Mononuclear cell (primary cell): Measurements from ENCODE around the gene THSD4. TPM values are rescaled to one million over a fixed set of nuclear protein-coding genes. Genes with fewer than 3 reads are reported as not detected.

Experiments
- H3K27me3 ChIP-seq: 2 replicates; pipeline ENCODE4 v1.6.0; 2011; ENCODE audit warnings: low read length, control low read depth; ENCODE audit not compliant: insufficient read depth
- H3K4me1 ChIP-seq: 2 replicates; pipeline ENCODE4 v1.5.1; 2011; ENCODE audit warnings: mild to moderate bottlenecking, low read length, control low read depth; ENCODE audit not compliant: insufficient read depth
- H3K4me3 ChIP-seq: 2 replicates; pipeline ENCODE4 v1.5.1; 2011; ENCODE audit warnings: mild to moderate bottlenecking, low read length, moderate library complexity
- H3K9me3 ChIP-seq: 2 replicates; pipeline ENCODE4 v1.5.1; 2011; ENCODE audit warnings: low read depth, mild to moderate bottlenecking, control low read depth, low read length
- total RNA-seq: library from RNA; depleted of rRNA; stranded (reverse); fragments of >200 nt; gene quantifications from one replicate; pipeline ENCODE4 v1.2.3, GENCODE V29; 2012

Gene THSD4
- total RNA-seq, 1 donor = 0.10 TPM

DNA sequence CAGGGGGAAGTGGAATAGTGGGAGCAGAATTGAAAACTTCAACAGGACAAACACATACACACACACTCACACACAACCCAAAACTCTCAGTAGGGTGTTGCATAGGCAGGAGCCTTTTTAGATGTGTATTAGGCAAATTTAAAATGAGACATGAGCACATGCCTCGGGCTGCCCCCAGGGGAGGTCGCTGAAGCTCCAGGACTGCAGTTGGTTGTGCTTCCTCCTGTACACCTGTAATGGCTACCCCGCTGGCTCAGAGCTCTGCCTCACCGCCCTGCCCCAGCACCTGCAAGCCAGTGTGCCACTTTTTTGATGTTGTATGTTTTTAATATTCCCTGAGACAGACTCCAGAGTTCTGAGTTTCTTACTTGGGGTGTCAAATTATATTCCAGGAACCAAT is 391.7 kb downstream of the THSD4 start:
- Histone ChIP-seq H3K4me1 (no peaks in the 10 kb centered on the region), H3K27me3 (no peaks in the 10 kb centered on the region), H3K9me3 (no peaks in the 10 kb centered on the region)

DNA sequence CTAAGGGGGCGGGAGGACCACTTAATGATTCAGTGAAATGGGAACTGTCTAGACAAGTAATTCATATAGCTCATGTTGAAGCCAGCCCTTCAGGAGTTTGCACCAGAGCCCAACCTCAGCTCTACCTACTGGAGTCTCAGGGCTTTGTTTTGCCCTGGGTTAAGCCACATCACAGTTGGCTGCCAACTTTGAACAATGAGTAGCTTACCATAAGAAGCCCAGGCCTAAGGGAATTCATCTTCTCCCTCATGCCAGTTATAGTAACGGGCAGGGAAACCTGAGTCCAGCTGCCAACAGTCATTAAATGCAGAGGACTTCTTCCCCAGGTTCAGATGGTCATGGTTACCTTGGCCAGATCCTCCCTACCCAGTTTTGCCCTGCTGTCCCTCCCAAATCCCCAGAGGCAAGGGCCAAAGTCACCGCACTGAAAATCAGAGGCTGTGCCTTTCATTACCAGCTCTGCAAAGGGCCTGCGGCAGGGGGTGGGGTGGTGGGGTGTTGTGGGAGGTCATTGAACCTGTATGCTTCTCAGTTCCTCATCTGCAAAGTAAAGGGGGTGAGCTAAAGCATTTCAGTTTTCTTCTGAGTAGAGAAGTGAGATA is 392.9 kb downstream of the THSD4 start:
- no peaks in the 10 kb centered on the region for H3K9me3 ChIP-seq
- H3K4me3 ChIP-seq = no peak overlapping the region
- peaks cover 4% of the 10 kb centered on the region for H3K27me3 ChIP-seq
- no peaks in the 10 kb centered on the region for H3K4me1 ChIP-seq

More for the DNA sequence above, 391.7 kb downstream of the THSD4 start:
- H3K4me3 ChIP-seq = no peak overlapping the region

DNA sequence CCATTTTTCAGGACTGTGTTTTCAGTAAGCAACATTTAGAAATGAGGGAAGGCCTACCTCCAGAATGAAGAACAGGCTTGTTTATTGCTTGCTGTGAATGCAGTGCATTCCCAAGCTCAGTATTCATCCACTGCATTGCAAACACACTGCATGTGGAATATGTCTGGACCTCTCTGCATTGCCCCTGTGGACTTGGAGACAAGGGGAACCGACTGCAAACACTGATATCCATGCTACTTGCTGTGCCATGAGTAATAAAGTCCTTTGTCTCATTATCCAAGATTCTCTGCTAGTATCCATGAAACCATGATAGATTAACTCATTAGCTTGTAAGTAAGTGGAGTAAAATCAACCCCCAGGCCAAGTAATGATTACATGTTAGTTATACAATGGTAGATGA is 393.9 kb downstream of the THSD4 start:
- peaks cover 4% of the 10 kb centered on the region for H3K27me3 ChIP-seq
- H3K4me3 ChIP-seq = no peak overlapping the region
- H3K9me3 ChIP-seq = no peaks in the 10 kb centered on the region
- H3K4me1 ChIP-seq = no peaks in the 10 kb centered on the region

DNA sequence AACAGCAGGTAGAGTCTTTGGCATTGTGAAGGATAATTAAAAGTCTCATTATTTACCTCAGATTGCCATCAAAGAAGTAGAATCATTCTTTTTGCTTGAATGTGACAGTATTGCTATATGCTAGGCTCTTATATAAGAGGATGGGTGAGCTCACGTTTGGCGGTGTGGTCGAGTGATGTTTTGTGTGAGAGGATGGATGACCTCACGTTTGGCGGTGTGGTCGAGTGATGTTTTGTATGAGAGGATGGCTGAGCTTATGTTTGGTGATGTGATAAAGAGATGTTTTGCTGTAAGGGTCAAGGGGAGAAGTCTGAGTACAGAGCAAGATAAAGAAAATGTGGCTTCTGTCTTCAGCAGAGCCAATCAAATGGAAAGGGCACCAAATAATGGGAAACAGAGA is 395.5 kb downstream of the THSD4 start:
- no peak overlapping the region for H3K4me3 ChIP-seq
- H3K27me3 ChIP-seq = peaks cover 7% of the 10 kb centered on the region
- no peaks in the 10 kb centered on the region for H3K4me1 ChIP-seq
- no peaks in the 10 kb centered on the region for H3K9me3 ChIP-seq

DNA sequence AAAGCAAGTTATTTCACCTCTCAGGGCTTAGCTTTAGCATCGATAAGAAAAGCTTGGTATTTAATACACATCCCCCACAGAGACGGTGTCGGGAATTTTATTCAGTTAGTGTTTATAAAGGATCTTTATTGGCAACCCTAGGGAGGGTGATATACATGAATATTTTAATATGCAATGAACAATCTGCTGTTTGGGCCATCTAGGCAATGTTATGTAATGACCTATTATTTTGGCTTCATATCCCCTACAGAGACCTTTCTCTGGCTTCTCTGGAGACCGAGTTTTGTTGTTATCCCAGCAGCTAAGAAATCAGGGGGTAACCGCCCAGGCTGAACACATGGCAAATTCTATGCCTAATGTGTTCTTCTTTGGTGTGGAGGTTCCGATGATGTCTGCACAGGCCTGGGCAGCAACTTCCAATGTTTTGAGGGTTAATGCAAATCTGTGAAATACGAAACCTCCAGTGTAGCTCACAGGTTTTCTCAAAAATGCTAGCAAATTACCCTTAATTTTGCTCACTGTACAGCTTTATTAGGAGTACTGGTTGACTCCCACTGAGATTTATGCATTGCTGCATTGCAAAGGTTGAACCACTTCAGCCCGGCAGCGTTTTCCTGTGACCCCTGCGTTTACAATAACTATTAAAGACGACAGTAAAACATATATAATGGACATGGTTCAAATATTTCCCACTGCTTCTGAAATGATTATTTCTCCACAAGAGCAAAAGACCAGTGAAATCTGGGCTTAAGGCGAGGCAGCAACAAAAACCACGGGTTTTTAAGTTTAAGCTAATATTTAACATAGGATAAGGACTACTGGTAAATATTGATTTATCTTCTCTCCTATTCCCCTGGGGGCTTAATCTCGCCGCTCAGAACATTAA is 396.8 kb downstream of the THSD4 start:
- H3K27me3 ChIP-seq = peaks cover 11% of the 10 kb centered on the region
- H3K4me3 ChIP-seq = no peak overlapping the region
- no peaks in the 10 kb centered on the region for H3K4me1 ChIP-seq
- no peaks in the 10 kb centered on the region for H3K9me3 ChIP-seq

DNA sequence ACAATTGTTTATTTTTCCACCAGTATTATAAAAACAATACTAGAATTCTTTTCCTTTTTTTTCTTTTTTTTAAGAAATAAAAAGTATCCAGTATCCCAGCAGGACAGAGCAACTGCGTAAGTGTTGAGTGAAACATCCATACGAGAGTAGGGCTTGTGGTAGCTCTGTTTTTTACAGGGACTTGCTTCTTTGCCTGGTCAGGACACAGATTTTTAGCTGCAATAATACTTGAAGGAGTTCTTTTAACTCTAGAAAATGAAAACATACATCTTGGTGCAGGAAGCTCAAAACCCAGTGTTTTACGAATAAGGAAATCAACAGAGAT is 397.4 kb downstream of the THSD4 start:
- Histone ChIP-seq H3K9me3 (no peaks in the 10 kb centered on the region), H3K27me3 (peaks cover 12% of the 10 kb centered on the region), H3K4me3 (no peak overlapping the region), H3K4me1 (no peaks in the 10 kb centered on the region)

DNA sequence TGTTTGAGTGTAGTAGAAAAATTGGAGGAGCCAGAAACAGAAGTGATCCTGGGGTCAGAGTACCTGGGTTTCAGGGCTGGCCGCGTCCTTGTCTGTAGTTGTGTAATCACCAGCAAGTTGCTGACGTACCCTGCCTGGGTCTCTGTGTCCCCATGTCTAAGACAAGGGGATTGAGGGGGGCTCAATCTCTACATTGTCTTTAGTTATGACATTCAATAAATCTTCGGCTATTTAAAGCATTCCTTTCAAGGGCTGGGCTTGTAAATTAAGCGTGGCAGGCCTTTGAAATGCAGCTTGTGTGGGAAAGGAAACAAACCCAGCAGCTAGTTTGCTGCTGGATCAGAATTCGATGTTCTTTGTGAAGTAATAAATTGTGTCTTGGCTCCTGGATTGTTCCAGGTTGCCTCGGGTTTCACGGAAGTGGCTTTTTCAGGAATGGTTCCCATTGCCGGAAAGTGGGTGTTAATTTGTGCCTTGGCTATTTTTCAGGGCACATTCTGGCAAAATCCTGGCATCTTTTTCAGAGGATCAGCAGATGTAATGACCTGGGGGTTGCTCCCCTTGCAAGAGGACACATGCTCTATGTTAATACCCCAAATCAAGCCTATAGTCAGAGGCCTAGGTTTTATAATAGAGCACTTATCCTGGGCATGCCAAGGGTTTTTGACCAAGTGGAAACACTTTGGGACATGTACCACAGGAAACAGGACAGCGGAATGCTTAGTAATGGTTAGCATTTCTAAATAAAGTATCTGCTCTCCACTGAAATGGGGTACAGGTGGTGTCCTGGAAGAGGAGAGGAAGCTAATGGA is 400.3 kb downstream of the THSD4 start:
- H3K4me1 ChIP-seq = no peaks in the 10 kb centered on the region
- H3K9me3 ChIP-seq = no peaks in the 10 kb centered on the region
- H3K27me3 ChIP-seq = peaks cover 12% of the 10 kb centered on the region
- H3K4me3 ChIP-seq = no peak overlapping the region

DNA sequence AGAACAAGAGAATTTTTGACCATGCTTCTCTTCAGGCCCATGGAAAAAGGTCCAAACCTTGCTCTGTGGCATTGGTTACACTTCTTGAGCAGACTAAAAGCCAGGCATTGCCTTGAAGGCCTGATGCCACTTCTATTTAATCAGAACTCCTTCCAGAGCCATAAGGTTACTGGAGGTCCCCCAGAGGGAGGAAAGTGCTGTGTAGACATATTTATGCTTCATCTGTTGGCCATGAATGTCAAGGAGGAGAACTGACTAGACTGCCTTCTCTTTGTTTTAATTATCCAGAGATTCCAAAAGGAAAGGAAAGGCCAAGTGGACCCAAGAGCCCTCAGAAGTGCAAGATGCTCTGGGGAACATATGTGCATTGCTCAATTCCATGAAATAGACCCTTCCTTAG is 402.5 kb downstream of the THSD4 start:
- Histone ChIP-seq H3K4me3 (no peak overlapping the region), H3K27me3 (peaks cover 9% of the 10 kb centered on the region), H3K9me3 (no peaks in the 10 kb centered on the region), H3K4me1 (no peaks in the 10 kb centered on the region)

DNA sequence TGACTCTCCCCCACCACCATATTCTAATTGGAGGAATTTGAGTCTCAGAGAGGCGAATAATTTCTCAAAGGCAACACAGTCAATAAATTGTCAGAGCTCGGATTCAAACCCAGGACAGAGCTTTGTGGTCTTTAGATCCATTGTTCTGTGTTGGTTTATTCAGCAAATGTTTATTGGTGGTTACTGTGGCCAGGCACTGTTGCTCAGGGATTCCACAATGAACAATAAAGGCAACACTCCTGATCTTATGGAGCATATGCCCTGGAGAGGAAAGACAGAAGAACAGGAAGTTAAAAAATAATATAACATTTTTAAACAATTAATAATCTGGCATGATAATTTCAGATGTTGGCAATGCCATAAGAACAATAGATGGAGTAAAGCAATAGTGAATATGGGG is 403.4 kb downstream of the THSD4 start:
- H3K27me3 ChIP-seq = peaks cover 8% of the 10 kb centered on the region
- H3K4me1 ChIP-seq = no peaks in the 10 kb centered on the region

DNA sequence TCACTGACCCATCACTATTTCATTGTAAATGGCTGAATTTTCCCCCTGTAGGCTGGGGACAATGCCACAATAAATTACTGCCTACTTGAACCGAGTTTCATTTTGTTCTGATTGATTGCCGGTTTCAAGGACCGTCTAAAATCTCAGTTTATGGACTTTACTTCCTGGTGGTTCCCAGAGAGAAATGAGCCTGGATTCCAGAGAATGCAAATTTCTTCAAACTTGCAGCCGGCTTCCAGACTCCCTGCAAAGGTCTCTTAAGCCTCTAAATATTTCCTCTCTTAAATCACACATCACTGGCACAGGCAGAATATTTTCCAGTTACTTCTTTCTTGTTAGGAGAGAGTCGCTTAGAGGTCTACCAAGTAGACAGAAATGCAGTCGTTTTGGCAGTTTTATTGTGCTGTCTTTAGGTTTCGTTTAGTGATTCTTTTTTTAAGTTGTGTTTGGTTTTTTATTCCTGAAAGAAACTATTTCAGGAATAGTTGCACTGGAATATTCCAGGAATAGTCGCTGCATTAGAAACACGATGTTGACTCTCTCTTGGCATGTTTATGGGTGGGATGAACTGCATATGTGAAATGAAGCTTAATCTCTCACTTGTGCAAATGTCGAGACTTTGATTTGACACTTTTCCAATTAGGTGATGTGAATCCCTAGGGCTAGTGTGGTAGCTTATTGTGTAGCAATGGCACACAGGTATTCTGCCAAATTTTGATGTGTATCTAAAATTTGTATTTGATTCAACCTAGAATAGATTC is 411.0 kb downstream of the THSD4 start:
- Histone ChIP-seq H3K4me1 (no peaks in the 10 kb centered on the region), H3K27me3 (peaks cover 14% of the 10 kb centered on the region), H3K9me3 (no peaks in the 10 kb centered on the region), H3K4me3 (no peak overlapping the region)

More for the DNA sequence above, 403.4 kb downstream of the THSD4 start:
- Histone ChIP-seq H3K9me3 (no peaks in the 10 kb centered on the region), H3K4me3 (no peak overlapping the region)

DNA sequence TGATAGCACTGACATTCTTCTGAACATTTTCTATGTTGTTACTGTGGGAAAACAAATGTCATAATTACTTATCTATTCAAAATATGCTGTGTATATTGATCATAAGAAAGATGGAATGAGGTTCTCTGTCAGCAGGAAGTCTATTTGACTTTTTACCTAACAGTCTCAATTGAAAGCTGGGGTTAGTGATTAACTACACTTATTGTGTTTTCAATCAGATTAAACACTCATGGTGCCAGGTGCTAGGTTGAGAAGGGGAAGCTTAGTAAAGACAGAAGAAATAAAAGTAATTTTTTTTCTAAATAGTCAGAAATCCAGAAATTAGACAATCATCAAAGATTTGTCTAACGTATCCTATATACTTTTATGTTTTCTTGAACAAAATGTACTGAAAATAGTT is 414.1 kb downstream of the THSD4 start:
- no peaks in the 10 kb centered on the region for H3K9me3 ChIP-seq
- H3K4me1 ChIP-seq = no peaks in the 10 kb centered on the region
- no peak overlapping the region for H3K4me3 ChIP-seq
- peaks cover 14% of the 10 kb centered on the region for H3K27me3 ChIP-seq

DNA sequence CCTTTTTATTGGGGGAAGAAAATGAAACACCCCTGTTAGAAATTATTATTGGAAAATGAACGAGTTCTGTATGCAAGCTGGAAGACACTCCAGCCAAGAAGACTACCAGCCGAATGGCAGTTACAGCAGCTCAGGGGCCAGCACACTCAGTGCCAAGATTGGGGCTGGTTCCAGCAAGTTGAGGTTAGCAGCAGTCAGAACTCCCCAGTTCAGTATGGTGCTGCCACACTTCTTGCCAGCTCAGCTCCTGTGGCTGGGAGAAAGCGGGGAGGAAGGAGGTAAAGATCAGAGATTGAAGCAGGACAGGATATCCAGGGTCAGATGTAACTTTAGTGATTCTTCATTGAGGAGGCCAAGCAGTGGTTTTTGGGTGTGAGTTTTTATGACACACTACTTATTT is 414.8 kb downstream of the THSD4 start:
- Histone ChIP-seq H3K4me1 (no peaks in the 10 kb centered on the region), H3K4me3 (no peak overlapping the region), H3K27me3 (peaks cover 14% of the 10 kb centered on the region), H3K9me3 (no peaks in the 10 kb centered on the region)

DNA sequence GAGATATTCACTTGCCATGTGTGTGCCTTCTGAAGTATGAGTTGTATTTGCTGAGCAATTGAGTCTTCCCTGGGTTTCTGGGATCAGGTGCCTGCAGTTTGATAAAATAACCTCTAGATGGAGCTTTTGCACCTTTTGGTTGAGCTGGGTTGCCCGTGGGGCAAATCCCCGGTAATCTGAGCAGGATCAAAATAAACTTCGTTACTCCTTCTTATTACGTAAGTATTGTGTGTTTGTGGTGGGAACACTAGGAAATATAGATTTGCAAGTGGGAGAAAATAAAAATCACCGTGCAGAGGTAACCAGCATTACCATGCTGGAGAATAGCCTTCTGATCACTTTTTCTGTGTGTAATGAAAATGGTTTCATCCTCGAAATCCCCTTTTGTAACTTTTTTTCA is 417.7 kb downstream of the THSD4 start:
- Histone ChIP-seq H3K9me3 (no peaks in the 10 kb centered on the region), H3K4me1 (no peaks in the 10 kb centered on the region), H3K4me3 (no peak overlapping the region)

DNA sequence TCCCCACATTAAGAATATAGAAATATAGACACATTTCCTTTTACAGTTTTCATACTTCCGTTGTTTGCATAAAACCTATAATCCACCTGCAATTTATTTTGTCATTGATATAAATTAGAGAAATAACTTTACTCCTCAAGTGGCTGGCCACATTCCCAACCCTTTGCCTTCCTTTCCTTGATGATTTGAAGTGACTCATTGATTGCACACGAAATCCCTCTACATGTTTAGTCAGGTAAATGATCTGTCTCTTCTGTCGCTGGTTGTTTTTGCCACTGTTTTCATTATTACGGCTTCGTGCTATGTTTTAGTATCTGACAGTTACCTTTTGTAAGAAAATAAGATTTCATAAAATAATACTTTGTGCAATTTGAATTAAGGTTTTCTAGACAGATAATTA is 422.9 kb downstream of the THSD4 start:
- no peaks in the 10 kb centered on the region for H3K9me3 ChIP-seq
- H3K4me3 ChIP-seq = no peak overlapping the region
- no peaks in the 10 kb centered on the region for H3K4me1 ChIP-seq
- no peaks in the 10 kb centered on the region for H3K27me3 ChIP-seq

More for the DNA sequence above, 417.7 kb downstream of the THSD4 start:
- H3K27me3 ChIP-seq = no peaks in the 10 kb centered on the region

DNA sequence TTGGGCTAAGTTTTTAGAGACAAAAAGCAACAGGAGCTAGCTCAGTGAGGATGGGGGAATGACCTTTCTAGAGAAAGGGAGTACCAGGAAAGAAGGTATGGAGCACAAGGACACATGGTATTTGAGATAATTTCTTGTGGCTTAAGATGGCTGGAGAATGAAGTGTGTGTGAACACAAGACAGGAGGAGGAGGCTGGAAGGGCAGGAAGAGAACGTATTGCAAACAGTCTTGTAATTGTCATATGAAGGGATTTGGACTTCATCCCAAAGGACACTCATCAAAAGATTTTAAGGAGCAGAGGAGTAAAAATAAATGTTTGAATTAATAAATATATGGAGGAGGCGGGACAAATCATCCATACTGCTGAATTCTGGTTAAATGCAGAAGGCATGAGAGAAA is 426.5 kb downstream of the THSD4 start:
- Histone ChIP-seq H3K9me3 (no peaks in the 10 kb centered on the region), H3K27me3 (no peaks in the 10 kb centered on the region), H3K4me3 (no peak overlapping the region), H3K4me1 (no peaks in the 10 kb centered on the region)
